ENCODE data around the gene PTPRK.

DNA sequence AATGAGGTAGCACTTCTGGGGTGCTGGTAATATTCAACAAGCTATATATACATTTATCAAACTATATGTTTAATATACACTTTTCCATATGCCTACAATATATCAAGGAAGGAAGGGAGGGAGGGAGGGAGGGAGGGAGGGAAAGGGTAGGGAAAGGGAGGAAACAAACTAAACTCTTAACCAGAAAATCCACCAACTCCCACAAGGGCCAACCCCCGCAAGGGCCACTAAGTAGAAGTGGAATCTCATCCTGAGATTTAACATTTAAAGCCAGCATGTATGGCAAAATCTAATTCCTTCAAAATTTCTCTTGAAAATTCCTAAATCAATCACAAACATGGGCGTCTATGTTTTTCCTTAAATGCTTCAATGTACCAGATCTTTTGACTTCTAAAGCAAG lies 320.9 kb downstream of the PTPRK start:
- TF ChIP-seq, protein P1, sequence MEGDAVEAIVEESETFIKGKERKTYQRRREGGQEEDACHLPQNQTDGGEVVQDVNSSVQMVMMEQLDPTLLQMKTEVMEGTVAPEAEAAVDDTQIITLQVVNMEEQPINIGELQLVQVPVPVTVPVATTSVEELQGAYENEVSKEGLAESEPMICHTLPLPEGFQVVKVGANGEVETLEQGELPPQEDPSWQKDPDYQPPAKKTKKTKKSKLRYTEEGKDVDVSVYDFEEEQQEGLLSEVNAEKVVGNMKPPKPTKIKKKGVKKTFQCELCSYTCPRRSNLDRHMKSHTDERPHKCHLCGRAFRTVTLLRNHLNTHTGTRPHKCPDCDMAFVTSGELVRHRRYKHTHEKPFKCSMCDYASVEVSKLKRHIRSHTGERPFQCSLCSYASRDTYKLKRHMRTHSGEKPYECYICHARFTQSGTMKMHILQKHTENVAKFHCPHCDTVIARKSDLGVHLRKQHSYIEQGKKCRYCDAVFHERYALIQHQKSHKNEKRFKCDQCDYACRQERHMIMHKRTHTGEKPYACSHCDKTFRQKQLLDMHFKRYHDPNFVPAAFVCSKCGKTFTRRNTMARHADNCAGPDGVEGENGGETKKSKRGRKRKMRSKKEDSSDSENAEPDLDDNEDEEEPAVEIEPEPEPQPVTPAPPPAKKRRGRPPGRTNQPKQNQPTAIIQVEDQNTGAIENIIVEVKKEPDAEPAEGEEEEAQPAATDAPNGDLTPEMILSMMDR (IDR thresholded peaks at IDR 0.05): no peak
- no peak for TF ChIP-seq POLR2A (IDR thresholded peaks at IDR 0.05)
